ENCODE results near the gene DCHS1. TPM values are rescaled to one million over a fixed set of nuclear protein-coding genes. Genes with fewer than 3 reads are reported as not detected.

The DCHS1 gene
- total RNA-seq, 1 donor from 2014 or later, result 1.4 TPM

DNA sequence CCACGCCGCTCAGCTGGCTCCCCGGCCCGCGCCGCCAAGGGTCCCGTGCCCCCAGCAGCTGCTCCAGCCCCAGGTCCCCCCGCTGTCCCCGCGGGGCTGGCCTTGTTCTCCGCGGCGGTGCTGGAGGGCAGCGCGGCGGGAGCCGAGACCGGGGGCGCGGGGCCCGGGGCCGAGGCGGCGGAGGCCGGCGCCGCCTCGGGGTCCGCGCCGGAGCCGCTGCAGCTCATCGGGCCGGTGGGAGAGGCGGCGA lies 43.7 kb downstream of the DCHS1 start:
- ATAC-seq, result no peak

DNA sequence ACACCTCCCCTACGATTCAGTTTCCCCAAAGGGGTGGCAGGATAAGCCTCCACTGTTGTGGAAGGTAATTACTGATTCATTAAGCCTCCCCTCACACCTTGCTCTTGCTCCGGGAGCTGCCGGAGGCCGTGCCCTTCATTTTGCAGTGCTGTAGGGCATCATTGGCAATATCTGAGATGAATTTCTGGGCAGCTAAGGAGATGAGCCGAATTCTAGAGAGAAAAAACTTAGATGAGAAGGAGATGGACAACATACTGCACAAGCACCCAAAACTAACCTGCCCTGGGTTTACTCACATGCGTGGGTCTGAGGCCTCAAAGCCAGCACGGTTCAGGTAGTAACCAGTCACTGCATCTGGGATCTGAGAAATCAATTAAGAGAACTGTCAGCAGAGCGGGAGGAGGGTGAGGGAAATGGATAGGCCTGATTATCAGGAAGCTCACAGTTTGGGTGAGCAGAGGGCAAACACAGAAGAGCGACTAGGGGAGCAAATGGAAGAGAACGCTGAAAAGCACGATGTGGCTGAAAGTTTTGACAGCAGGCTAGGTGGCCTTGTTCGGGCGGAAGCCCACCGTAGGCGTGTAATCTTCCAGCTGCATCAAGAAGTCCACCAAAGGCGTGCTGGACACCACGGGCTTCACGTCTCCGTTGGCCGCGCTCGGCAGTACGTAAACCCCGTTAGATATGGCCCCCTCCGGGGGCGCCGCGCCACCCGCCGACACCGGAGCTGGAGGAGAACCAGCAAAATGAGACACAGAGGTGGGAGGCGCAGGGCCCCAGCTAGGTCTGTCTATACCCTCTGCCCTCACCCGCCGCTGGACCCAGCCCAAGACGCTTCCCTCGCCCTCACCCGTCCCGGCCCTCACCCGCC lies 44.3 kb downstream of the DCHS1 start:
- ATAC-seq, result peak; percentile 14

DNA sequence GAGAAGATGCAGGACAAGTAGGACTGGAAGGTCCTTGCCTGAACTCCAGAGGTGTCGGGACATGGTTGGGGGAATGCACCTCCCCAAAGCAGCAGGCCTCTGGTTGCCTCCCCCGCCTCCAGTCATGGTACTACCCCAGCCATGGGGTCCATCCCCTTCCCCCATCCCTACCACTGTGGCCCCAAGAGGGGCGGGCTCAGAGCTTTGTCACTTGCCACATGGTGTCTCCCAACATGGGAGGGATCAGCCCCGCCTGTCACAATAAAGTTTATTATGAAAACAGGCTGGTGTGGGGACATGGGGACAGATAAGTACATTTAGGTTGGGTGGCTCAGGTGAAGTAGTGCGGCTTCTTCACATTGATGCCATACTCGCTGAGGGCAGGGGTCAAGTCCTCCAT lies 45.0 kb downstream of the DCHS1 start:
- no peak for ATAC-seq

DNA sequence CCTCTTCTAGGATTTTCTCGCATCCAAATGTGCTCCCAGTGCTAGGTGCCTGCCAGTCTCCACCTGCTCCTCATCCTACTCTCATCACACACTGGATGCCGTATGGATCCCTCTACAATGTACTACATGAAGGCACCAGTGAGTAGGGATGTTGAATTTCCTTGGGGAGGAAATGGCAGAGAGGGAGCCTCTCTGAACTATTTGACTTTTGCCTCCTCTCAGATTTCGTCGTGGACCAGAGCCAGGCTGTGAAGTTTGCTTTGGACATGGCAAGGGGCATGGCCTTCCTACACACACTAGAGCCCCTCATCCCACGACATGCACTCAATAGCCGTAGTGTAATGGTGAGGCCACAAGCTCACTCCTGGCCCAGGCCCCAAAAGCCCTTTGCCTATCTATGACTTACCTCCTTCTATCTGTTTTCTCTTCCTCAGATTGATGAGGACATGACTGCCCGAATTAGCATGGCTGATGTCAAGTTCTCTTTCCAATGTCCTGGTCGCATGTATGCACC lies 46.0 kb downstream of the DCHS1 start:
- no peak for ATAC-seq

- no peak for ATAC-seq
Measured at GRCh38 chr11:6608726-6609501, 46.7 kb downstream of the DCHS1 start.

DNA sequence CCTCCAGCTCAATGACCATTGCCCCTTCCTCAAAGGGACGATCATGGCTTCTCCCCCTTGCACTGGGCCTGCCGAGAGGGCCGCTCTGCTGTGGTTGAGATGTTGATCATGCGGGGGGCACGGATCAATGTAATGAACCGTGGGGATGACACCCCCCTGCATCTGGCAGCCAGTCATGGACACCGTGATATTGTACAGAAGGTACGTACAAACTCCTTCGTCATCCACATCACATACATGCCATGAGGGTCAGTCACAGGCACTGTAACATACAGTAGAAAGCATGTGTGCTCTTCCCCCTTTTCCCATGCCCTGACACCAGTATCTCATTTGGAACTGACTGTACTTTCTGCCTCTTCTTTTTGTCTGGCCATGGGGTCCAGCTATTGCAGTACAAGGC lies 47.6 kb downstream of the DCHS1 start:
- no peak for ATAC-seq

GRCh38 chr11:6607190-6607795 lies 48.3 kb downstream of the DCHS1 start:
- ATAC-seq, result no peak

DNA sequence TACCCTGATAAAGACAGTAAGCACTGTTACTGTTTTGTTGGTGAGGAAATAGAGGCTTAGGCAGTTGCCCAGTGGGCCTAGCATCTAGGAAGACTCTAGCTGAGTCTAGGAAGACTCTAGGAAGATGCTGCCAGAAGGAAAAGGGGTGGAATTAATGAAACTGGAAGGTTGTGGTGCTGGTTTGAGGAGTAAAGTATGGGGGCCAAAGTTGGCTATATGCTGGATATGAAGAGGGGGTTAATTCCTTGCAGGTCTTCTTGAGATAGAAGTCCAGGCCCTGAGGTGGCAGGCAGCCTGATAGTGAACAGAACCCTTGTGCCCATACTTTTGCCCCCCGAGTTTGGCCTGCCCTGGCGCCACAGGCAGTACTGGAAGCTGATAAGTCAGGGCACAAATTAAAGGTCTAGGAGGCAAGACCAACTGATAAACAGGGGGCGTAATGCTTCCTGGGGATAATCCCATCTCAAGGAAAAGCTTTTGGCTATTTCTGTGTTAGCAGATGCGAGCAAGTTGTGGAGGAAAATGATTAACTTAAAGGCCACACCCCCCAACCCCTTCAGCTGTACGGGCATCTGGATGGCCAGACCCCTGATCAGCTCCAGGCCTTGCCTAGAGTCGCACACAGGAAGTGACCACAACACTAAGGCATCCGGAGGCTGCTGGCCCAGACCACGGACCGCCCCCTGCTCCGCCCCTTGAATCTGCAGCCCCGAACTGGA lies 49.0 kb downstream of the DCHS1 start:
- ATAC-seq, result peak; percentile 30

- ATAC-seq, result no peak
Measured at GRCh38 chr11:6604790-6605189, 50.8 kb downstream of the DCHS1 start.

GRCh38 chr11:6604081-6604626 lies 51.5 kb downstream of the DCHS1 start:
- ATAC-seq, result peak; percentile 45

DNA sequence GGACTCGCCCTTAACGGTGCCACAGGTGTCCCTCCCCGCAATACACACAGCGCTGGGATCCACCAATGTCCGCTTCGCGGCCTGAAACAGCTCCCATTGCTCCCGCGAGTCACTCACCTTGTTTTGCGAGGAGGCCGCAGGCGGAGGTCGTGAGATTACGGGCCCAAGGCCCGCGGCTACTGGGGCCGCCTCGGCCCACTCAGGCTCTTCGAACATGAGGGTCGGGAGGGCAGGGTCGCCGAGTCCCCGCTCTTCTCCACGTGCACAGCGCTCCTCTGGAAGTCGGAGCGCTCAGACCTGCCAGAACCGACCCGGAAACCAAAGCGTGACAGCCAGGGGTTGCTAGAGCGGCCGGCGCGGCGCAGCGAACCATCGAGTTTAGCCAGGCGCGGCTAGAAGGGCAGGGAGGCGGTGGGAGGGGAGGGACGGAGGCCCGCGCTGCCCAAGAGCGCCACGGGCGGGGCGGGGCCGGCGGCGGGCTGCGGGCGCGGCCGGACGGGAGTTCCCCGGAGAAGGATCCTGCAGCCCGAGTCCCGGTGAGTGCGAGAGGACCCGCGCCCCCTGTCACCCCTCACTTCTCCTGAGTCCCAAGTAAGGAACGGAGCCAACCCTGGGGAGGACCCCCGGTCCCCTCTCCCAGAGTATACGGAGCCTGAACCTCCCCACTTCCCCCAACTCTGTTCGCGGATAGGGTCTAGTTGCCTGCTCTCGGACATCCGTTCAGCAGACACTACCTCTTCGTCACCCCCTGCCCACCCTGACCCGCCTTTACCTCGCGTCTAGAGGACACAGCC lies 52.1 kb downstream of the DCHS1 start, which contains the start of the genes ILK and RRP8:
ILK (plus strand) TSS at position 488 of the 794 bp plus-strand sequence. CDS start 498 bp downstream, outside the sequence.
RRP8 (minus strand) TSS at position 330 of the 794 bp plus-strand sequence; CDS start at position 216, 114 bp downstream.
- peak; percentile 96 for ATAC-seq

GRCh38 chr11:6602096-6602940 lies 53.3 kb downstream of the DCHS1 start:
- ATAC-seq, result no peak

GRCh38 chr11:6601041-6601461 lies 54.6 kb downstream of the DCHS1 start:
- no peak for ATAC-seq

DNA sequence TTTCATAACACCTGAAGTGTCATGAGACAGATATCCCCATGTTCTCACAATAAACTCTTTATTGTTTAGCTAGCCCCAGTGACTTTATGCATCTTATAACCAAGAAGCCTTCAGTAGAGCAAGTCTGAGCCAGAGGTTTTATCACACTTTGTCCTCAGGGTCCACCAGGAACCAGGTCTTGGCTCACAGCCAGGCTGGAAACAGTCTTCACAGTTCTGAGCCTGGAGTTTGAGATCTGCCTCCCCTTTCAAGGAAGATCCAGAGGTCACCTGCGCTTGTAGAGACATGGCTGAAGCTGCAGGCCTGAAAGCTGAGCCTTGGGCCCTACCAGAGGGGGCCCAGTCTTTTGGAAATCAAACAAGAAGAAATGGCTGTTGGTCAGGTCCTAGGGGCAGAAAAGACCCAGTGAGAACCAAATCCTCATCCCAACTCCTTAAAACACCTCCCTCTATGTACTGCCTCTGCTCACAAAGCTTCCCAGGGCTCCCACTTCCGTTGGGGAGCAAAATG lies 55.7 kb downstream of the DCHS1 start:
- ATAC-seq, result no peak

- ATAC-seq, result no peak
Measured at GRCh38 chr11:6599449-6599848, 56.2 kb downstream of the DCHS1 start.

- ATAC-seq, result no peak
Measured at GRCh38 chr11:6598555-6598954, 57.1 kb downstream of the DCHS1 start.

DNA sequence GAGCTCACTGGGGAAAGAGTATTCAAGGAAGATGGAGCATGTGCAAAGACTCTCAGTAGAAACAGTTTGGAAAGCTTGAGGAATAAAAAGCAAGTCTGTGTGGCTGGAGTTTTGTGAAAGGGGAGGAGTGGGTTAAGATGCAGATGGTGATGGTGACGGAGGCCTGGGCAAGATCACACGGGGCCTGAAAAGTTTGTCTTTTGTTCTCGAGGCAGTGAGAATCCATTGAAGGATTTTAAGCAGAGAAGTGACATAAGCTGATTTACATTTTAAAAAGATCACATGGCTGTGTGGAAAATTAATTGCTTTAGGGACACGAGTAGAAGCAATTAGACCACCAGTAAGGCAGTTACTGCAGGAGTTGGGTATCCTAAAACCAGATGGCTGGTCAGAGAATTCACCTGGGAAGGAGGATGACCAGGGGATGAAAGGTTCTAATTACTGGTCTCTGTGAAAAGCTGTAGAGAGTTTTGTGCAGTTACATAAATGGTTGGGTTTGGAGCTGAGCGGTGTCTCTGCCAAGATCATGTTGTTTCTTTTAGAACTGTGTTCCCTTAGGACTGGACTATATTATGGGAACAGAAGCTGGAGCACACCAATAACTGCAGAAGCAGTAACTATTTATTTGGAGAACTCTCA lies 59.3 kb downstream of the DCHS1 start:
- ATAC-seq, result no peak

GRCh38 chr11:6594142-6594768 lies 61.4 kb downstream of the DCHS1 start:
- no peak for ATAC-seq

- no peak for ATAC-seq
Measured at GRCh38 chr11:6588018-6588417, 67.6 kb downstream of the DCHS1 start.

Data from esophagus mucosa (tissue), 1 donor.